SKM-1 (cell line): Measurements from ENCODE around the gene SOWAHA.
"Not testable (repeated sequence)": the region's sequence is repeated elsewhere in the genome, so short reads cannot be mapped to it uniquely, and the experiment has no call there.

ENCODE experiments used
- DNase-seq: peaks from one replicate; lab custom pipeline; 2025; ENCODE audit not compliant: unreplicated experiment; lab: John Stamatoyannopoulos, UW

SOWAHA gene

GRCh38 chr5:132777209-132778069, 35.7 kb upstream of the SOWAHA start, which contains the start of gene SEPTIN8:
Gene SEPTIN8, minus strand, starts transcription at chr5:132777239. Its CDS starts 102 bp downstream, at chr5:132777137.
- no peak for DNase-seq

- DNase-seq: no peak
These were observed 35.0 kb upstream of the SOWAHA start for GRCh38 chr5:132778129-132778528.

- DNase-seq: no peak
These were observed 34.2 kb upstream of the SOWAHA start for GRCh38 chr5:132778856-132779255.

DNA sequence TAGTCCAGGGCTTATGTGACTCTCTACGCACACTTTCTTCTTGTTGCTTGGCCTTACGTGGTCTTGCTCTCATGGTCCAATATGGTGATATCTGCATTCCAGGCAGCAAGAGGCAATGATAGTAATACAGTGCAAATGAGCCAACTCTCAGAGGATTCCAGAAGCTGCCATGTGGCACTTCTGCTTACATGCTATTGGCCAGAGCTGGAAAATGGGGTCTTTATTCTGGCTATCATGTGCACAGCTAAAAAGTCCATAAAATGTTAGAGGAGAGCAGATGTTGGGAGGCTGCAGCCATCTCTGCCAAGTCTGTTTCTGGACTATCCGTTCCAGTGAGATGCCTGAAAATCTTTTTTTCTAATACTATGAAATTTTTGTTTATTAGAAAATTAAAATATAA, 33.1 kb upstream of the SOWAHA start:
- no peak for DNase-seq

DNA sequence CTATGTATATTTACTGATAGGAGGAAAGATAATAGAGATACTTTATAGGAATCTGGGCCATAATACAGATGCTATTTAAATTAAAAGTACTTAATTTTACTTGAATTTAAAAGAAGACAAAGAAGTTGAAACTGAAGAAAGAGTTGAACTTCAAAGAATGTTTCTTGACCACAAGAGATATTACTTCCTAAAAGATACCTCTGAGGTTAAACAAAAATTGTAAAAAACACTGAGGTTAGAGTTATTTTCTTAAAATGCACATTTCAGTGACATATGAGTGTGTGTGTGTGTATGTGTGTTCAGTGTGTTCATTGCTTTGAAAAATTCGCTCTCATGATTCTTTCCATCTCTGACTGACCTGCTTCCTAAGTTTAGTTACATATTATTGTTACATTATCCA, 32.5 kb upstream of the SOWAHA start:
- DNase-seq: no peak

- no peak for DNase-seq
These were observed 32.1 kb upstream of the SOWAHA start for GRCh38 chr5:132781029-132781428.

DNA sequence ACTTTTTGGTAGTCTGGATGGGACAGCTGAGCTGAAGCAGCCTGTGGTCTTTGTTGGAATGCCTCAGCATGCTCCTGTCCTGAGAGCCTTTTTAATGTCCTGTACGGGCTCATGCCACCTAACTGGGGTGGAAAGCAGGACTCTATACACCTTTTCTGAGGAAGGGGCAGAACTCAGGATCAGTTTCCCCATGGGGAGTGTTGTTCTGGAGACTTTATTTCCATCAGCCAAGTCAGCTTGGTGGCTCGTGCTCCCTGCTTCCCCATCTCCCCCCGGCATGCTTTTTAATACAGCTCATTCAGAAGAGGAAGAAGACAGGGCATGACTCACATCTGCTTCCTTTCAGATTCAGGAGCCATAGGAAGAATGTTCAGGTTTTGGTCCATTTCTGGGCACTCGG, 31.0 kb upstream of the SOWAHA start:
- no peak for DNase-seq

- DNase-seq: no peak
These were observed 27.7 kb upstream of the SOWAHA start for GRCh38 chr5:132785365-132785764.

DNA sequence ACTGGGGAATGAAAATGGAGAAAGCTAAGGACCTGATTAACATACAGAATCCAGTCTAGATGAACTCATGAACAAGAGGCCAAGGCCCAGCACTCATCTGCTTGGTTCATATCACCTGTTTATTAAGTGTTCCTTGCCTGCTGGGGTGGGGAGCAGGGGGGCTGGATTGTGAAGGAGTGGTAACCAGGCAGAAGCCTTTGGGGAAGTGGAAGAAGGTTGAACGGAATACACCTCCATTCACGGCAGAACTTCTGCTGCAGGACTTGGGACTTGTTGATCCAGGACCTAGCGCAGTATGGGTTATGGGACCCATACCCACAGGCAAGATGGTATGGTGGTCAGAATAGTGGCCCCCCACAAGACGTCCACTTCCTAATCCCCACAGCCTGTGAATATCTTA, 27.2 kb upstream of the SOWAHA start:
- DNase-seq: no peak

- no peak for DNase-seq
These were observed 26.0 kb upstream of the SOWAHA start for GRCh38 chr5:132787076-132787475.

GRCh38 chr5:132788508-132788907, 24.6 kb upstream of the SOWAHA start:
- no peak for DNase-seq

GRCh38 chr5:132788990-132789886, 23.9 kb upstream of the SOWAHA start:
- DNase-seq: no peak

DNA sequence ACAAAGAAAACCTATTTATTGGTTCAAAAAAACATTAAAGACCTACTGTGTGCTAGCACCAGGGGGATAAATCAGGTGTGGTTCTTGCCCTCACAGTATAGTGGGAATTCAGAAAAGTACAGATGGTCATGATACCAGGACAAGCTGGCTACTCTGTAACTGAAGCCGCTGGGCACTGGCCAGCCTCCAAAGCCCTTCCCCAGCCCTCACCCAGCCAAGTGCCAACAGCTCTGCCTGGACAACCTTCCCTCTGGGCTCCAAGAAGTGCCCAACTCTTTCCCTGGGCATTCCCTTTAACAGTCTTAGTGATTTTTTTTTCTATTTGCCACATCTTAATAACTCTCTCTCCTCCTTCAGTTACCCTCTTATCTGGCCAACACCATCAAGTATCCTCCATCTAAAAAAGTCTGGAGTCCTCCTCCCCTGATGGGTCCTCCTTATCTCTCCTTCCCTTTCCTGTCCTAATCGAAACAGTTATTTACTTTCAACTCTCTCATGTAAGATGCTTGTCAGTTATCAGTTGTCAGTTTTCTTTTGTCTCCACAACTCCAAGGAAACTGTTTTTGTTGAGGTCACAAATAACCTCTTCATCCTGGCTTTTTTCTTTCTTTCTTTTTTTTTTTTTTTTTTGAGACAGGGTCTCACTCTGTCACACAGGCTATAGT, 22.8 kb upstream of the SOWAHA start:
- no peak for DNase-seq

GRCh38 chr5:132791026-132791425, 22.1 kb upstream of the SOWAHA start:
- DNase-seq: no peak

DNA sequence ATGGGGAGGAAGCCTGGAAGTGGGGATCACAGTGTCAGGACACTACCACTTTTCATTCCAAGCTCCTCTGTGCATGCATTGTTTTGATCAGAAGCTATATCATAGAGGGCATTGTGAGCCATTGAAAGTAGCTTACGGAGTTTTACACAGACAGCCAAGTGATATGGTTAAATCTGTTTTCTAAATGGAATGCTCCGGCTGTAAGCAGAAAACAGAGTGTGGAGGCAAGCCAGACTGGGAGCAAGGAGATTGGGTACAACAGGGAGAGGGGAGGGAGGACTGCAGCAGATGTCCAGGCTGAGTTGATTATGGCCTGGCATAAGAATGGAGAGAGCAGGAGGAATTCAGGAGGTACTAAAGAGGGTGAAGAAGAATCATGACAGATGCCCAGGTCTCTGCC, 15.5 kb upstream of the SOWAHA start:
- no peak for DNase-seq

- DNase-seq: no peak
These were observed 13.7 kb upstream of the SOWAHA start for GRCh38 chr5:132799392-132799791.

- DNase-seq: no peak
These were observed 12.6 kb upstream of the SOWAHA start for GRCh38 chr5:132800545-132800944.

- DNase-seq: no peak
These were observed 10.9 kb upstream of the SOWAHA start for GRCh38 chr5:132802044-132802684.

DNA sequence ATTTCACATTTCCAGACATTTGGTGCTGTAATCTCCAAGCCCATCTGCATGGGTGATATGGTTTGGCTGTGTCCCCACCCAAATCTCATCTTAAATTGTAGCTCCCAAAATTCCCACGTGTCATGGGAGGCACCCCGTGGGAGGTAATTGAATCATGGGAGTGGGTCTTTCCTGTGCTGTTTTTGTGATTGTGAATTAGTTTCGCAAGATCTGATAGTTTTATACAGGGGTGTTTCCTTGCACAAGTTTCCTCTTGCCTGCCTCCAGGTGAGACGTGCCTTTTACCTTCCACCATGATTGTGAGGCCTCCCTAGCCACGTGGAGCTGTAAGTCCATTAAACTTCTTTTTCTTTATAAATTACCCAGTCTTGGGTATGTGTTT, 10.4 kb upstream of the SOWAHA start:
- DNase-seq: not testable (repeated sequence)

- not testable (repeated sequence) for DNase-seq
These were observed 8.9 kb upstream of the SOWAHA start for GRCh38 chr5:132804219-132804618.

- DNase-seq: not testable (repeated sequence)
These were observed 7.2 kb upstream of the SOWAHA start for GRCh38 chr5:132805872-132806271.
